Frontal cortex (tissue), 4 donors: ENCODE data around the gene PCCA. TPM values are rescaled to one million over a fixed set of nuclear protein-coding genes. Genes with fewer than 3 reads are reported as not detected.

ENCODE experiments used
- DNase-seq, 2 donors: peaks; one replicate each; pipeline ENCODE4 v3.0.0; 2012; ENCODE audit warnings: low spot score in 2 of 2
- FAIRE-seq: peaks from 2 replicates; lab custom pipeline; 2012; peaks lifted over from hg19 to GRCh38; lab: Jason Lieb, UNC
- total RNA-seq: library from RNA; depleted of rRNA; stranded (reverse); fragments of >200 nt; gene quantifications from one replicate; pipeline ENCODE4 v1.2.3, GENCODE V29; 2014
- donor health status: control.
- donor health status: control.
- donor health status: control.

PCCA gene
- total RNA-seq, 1 donor from 2014 or later, result 413 TPM

GRCh38 chr13:100175803-100176182 lies 86.9 kb downstream of the PCCA start:
- no peak for DNase-seq
- FAIRE-seq, result no peak

GRCh38 chr13:100176801-100177400 lies 88.0 kb downstream of the PCCA start:
- FAIRE-seq, result no peak
- DNase-seq, result no peak

- FAIRE-seq (no peak), DNase-seq (no peak)
Observed at GRCh38 chr13:100178309-100178708, 89.4 kb downstream of the PCCA start.

- no peak for FAIRE-seq
- no peak for DNase-seq
Observed at GRCh38 chr13:100179276-100179675, 90.4 kb downstream of the PCCA start.

GRCh38 chr13:100182900-100183490 lies 94.1 kb downstream of the PCCA start:
- FAIRE-seq (no peak), DNase-seq (no peak)

- FAIRE-seq (no peak), DNase-seq (no peak)
Observed at GRCh38 chr13:100184095-100184494, 95.2 kb downstream of the PCCA start.

GRCh38 chr13:100195568-100195967 lies 106.7 kb downstream of the PCCA start:
- FAIRE-seq, result no peak
- DNase-seq, result no peak

GRCh38 chr13:100196375-100196774 lies 107.5 kb downstream of the PCCA start:
- FAIRE-seq, result no peak
- no peak for DNase-seq

- DNase-seq, result no peak
- FAIRE-seq, result no peak
Observed at GRCh38 chr13:100197116-100197515, 108.2 kb downstream of the PCCA start.

GRCh38 chr13:100197591-100198365 lies 108.9 kb downstream of the PCCA start:
- FAIRE-seq, result no peak
- DNase-seq, result no peak

GRCh38 chr13:100203696-100204367 lies 114.9 kb downstream of the PCCA start:
- DNase-seq (no peak), FAIRE-seq (no peak)

- DNase-seq (no peak), FAIRE-seq (no peak)
Observed at GRCh38 chr13:100208002-100208401, 119.1 kb downstream of the PCCA start.

GRCh38 chr13:100208626-100209025 lies 119.7 kb downstream of the PCCA start:
- no peak for FAIRE-seq
- no peak for DNase-seq

GRCh38 chr13:100209857-100210825 lies 121.2 kb downstream of the PCCA start:
- no peak for DNase-seq
- no peak for FAIRE-seq

- DNase-seq, result no peak
- FAIRE-seq, result no peak
Observed at GRCh38 chr13:100211016-100211710, 122.3 kb downstream of the PCCA start.

GRCh38 chr13:100212904-100213553 lies 124.1 kb downstream of the PCCA start:
- FAIRE-seq (no peak), DNase-seq (no peak)

- FAIRE-seq (no peak), DNase-seq (no peak)
Observed at GRCh38 chr13:100213576-100213975, 124.7 kb downstream of the PCCA start.

GRCh38 chr13:100214886-100215285 lies 126.0 kb downstream of the PCCA start:
- FAIRE-seq, result no peak
- no peak for DNase-seq

GRCh38 chr13:100221166-100221565 lies 132.3 kb downstream of the PCCA start:
- DNase-seq (no peak), FAIRE-seq (no peak)
